Neural crest cell (in vitro differentiated cells): ENCODE measurements around the gene TNIP3. TPM values are rescaled to one million over a fixed set of nuclear protein-coding genes. Genes with fewer than 3 reads are reported as not detected.

Source experiments
- DNase-seq: peaks from one replicate; pipeline ENCODE4 v3.0.0; 2021; ENCODE audit warnings: low read depth, mixed read lengths, low spot score
- H3K27ac Mint-ChIP-seq: one replicate; pipeline ENCODE4 v1.8.0; 2021; ENCODE audit warnings: mild to moderate bottlenecking, mixed read lengths; ENCODE audit not compliant: unreplicated experiment
- H3K27me3 Mint-ChIP-seq: 2 replicates; pipeline ENCODE4 v1.8.0; 2021; ENCODE audit warnings: low read depth, mild to moderate bottlenecking, mixed read lengths
- H3K36me3 Mint-ChIP-seq: 2 replicates; pipeline ENCODE4 v1.8.0; 2021; ENCODE audit warnings: low read depth, mild to moderate bottlenecking, mixed read lengths
- H3K4me1 Mint-ChIP-seq: 2 replicates; pipeline ENCODE4 v1.8.0; 2021; ENCODE audit warnings: mixed read lengths
- H3K4me3 Mint-ChIP-seq: one replicate; pipeline ENCODE4 v1.8.0; 2021; ENCODE audit warnings: mild to moderate bottlenecking, mixed read lengths
- H3K9me3 Mint-ChIP-seq: 2 replicates; pipeline ENCODE4 v1.8.0; 2021; ENCODE audit warnings: mixed read lengths
- CTCF ChIP-seq: fragments of 200-600 bp; sonication (generic); conservative IDR thresholded peaks from 2 replicates; pipeline ENCODE4 v1.5.0; 2021; ENCODE audit warnings: antibody characterized with exemption, mild to moderate bottlenecking
- total RNA-seq: library from RNA; stranded (reverse); gene quantifications from 2 replicates; pipeline ENCODE4 v1.2.1, GENCODE V29; 2021

The TNIP3 gene
- total RNA-seq, 1 donor from 2014 or later = not detected

GRCh38 chr4:121144021-121144420 is 20.1 kb downstream of the TNIP3 start:
- Mint-ChIP-seq H3K27ac (no peak overlapping the region), H3K36me3 (no peaks in the 10 kb centered on the region), H3K4me1 (peaks cover 6% of the 10 kb centered on the region), H3K27me3 (no peaks in the 10 kb centered on the region), H3K4me3 (no peak overlapping the region), H3K9me3 (no peaks in the 10 kb centered on the region)
- no peak for DNase-seq
- TF ChIP-seq CTCF = no peak

- no peak overlapping the region for H3K27ac Mint-ChIP-seq
- H3K4me3 Mint-ChIP-seq = no peak overlapping the region
- no peaks in the 10 kb centered on the region for H3K9me3 Mint-ChIP-seq
- no peak for DNase-seq
- no peaks in the 10 kb centered on the region for H3K27me3 Mint-ChIP-seq
- no peaks in the 10 kb centered on the region for H3K36me3 Mint-ChIP-seq
- H3K4me1 Mint-ChIP-seq = peaks cover 6% of the 10 kb centered on the region
- TF ChIP-seq CTCF = no peak
These were observed 21.0 kb downstream of the TNIP3 start for GRCh38 chr4:121143131-121143530.

GRCh38 chr4:121140716-121141460 is 23.2 kb downstream of the TNIP3 start:
- H3K27ac Mint-ChIP-seq = no peak overlapping the region
- H3K4me1 Mint-ChIP-seq = no peaks in the 10 kb centered on the region
- no peak for DNase-seq
- no peak for TF ChIP-seq CTCF
- H3K36me3 Mint-ChIP-seq = no peaks in the 10 kb centered on the region
- no peaks in the 10 kb centered on the region for H3K27me3 Mint-ChIP-seq
- no peaks in the 10 kb centered on the region for H3K9me3 Mint-ChIP-seq
- H3K4me3 Mint-ChIP-seq = no peak overlapping the region

- Mint-ChIP-seq H3K4me3 (no peak overlapping the region), H3K9me3 (peaks cover 4% of the 10 kb centered on the region), H3K36me3 (no peaks in the 10 kb centered on the region), H3K4me1 (no peaks in the 10 kb centered on the region), H3K27ac (no peak overlapping the region), H3K27me3 (no peaks in the 10 kb centered on the region)
- no peak for TF ChIP-seq CTCF
- no peak for DNase-seq
These were observed 24.4 kb downstream of the TNIP3 start for GRCh38 chr4:121139533-121140222.

- Mint-ChIP-seq H3K36me3 (no peaks in the 10 kb centered on the region), H3K4me3 (no peak overlapping the region), H3K4me1 (no peaks in the 10 kb centered on the region), H3K9me3 (peaks cover 4% of the 10 kb centered on the region), H3K27ac (no peak overlapping the region), H3K27me3 (no peaks in the 10 kb centered on the region)
- DNase-seq = no peak
- TF ChIP-seq CTCF = no peak
These were observed 25.9 kb downstream of the TNIP3 start for GRCh38 chr4:121138039-121138825.
